Ovary (tissue), 3 donors: ENCODE measurements around the gene SLC44A1.

Experiments used
- CTCF ChIP-seq, 3 donors: fragments of 450-650 bp in 2 of 3; fragments of 200-600 bp in 1 of 3; IDR thresholded peaks; one replicate each; pipeline versions ENCODE4 v1.5.1 to v1.8.0; 2016 to 2022; ENCODE audit warnings: antibody characterized with exemption in 3 of 3, mild to moderate bottlenecking in 1 of 3
- POLR2A ChIP-seq: fragments of 450-650 bp; IDR thresholded peaks from one replicate; pipeline ENCODE4 v1.6.1; 2017; ENCODE audit warnings: antibody characterized with exemption, mild to moderate bottlenecking, moderate library complexity
- donor health status: DM: no; HTN: no; CAD: no.

GRCh38 chr9:105204416-105204815 is 40.0 kb upstream of the SLC44A1 start:
- TF ChIP-seq CTCF (IDR thresholded peaks at IDR 0.05) = no peak
- TF ChIP-seq POLR2A = no peak
